Neuronal stem cell (in vitro differentiated cells): ENCODE measurements around the gene PDZRN3.

Source experiments
- DNase-seq: peaks from one replicate; pipeline ENCODE4 v3.0.0-alpha.2; 2013; ENCODE audit warnings: low spot score
- H2AFZ ChIP-seq: one replicate; pipeline ENCODE4 v1.6.1; 2013; ENCODE audit warnings: mild to moderate bottlenecking, low read length, inconsistent platforms
- H2AK5ac ChIP-seq: 2 replicates; pipeline ENCODE4 v1.6.1; 2013; ENCODE audit warnings: low read depth, mild to moderate bottlenecking, inconsistent platforms, low read length, moderate library complexity, mixed read lengths
- H2BK120ac ChIP-seq: 2 replicates; pipeline ENCODE4 v1.6.1; 2013; ENCODE audit warnings: low read depth, mild to moderate bottlenecking, inconsistent platforms, low read length, moderate library complexity, mixed read lengths
- H2BK12ac ChIP-seq: one replicate; pipeline ENCODE4 v1.6.1; 2013; ENCODE audit warnings: low read length, inconsistent platforms
- H2BK15ac ChIP-seq: 2 replicates; pipeline ENCODE4 v1.6.1; 2013; ENCODE audit warnings: mild to moderate bottlenecking, low read length, inconsistent platforms, mixed read lengths
- H2BK5ac ChIP-seq: one replicate; pipeline ENCODE4 v1.6.1; 2013; ENCODE audit warnings: inconsistent platforms, mild to moderate bottlenecking, low read length, moderate library complexity
- H3K14ac ChIP-seq: one replicate; pipeline ENCODE4 v1.6.1; 2013; ENCODE audit warnings: low read length, inconsistent platforms
- H3K18ac ChIP-seq: 2 replicates; pipeline ENCODE4 v1.6.1; 2013; ENCODE audit warnings: low read length, inconsistent platforms
- H3K23ac ChIP-seq: 2 replicates; pipeline ENCODE4 v1.6.1; 2013; ENCODE audit warnings: low read depth, mild to moderate bottlenecking, mixed read lengths, low read length, inconsistent platforms; ENCODE audit not compliant: poor library complexity
- H3K27ac ChIP-seq: replicated peaks from 3 replicates; pipeline ENCODE4 v1.5.1; 2013; ENCODE audit warnings: low read length, inconsistent platforms
- H3K27me3 ChIP-seq, 3 experiments: 2 replicates each; pipeline ENCODE4 v1.6.1; 2013; ENCODE audit warnings: low read length in 3 of 3, mild to moderate bottlenecking in 2 of 3, inconsistent platforms in 1 of 3, low read depth in 1 of 3, mixed read lengths in 1 of 3, moderate library complexity in 1 of 3; ENCODE audit not compliant: control insufficient read depth in 3 of 3, insufficient read depth in 3 of 3
- H3K36me3 ChIP-seq, 2 donors: replicated peaks in 1 of 2; 2 replicates each; pipeline ENCODE4 v1.6.1; 2013; ENCODE audit warnings: low read length in 2 of 2; ENCODE audit not compliant: control insufficient read depth in 2 of 2, insufficient read depth in 2 of 2
- H3K4ac ChIP-seq: 2 replicates; pipeline ENCODE4 v1.6.1; 2013; ENCODE audit warnings: inconsistent platforms, mild to moderate bottlenecking, low read length, moderate library complexity
- H3K4me1 ChIP-seq, 2 donors: 1 replicate in 1 of 2; 2 replicates in 1 of 2; pipeline ENCODE4 v1.6.1; 2013; ENCODE audit warnings: low read length in 2 of 2, low read depth in 1 of 2; ENCODE audit not compliant: control insufficient read depth in 2 of 2, insufficient read depth in 1 of 2
- H3K4me2 ChIP-seq: one replicate; pipeline ENCODE4 v1.6.1; 2013; ENCODE audit warnings: mild to moderate bottlenecking, low read length, inconsistent platforms; ENCODE audit not compliant: insufficient read depth, poor library complexity, severe bottlenecking
- H3K4me3 ChIP-seq, 2 donors: 2 replicates each; pipeline ENCODE4 v1.5.1; 2013; ENCODE audit warnings: low read length in 2 of 2, mild to moderate bottlenecking in 2 of 2, inconsistent platforms in 1 of 2, moderate library complexity in 1 of 2
- H3K79me1 ChIP-seq: one replicate; pipeline ENCODE4 v1.6.1; 2013; ENCODE audit warnings: low read depth, mild to moderate bottlenecking, inconsistent platforms, low read length, moderate library complexity
- H3K9ac ChIP-seq: one replicate; pipeline ENCODE4 v1.6.1; 2013; ENCODE audit warnings: mild to moderate bottlenecking, low read depth, low read length, inconsistent platforms; ENCODE audit not compliant: poor library complexity
- H3K9me3 ChIP-seq, 2 donors: replicated peaks in 1 of 2; 2 replicates each; pipeline versions ENCODE3 to v1.6.1; 2013; ENCODE audit warnings: low read length in 2 of 2, mild to moderate bottlenecking in 2 of 2, inconsistent platforms in 1 of 2, low read depth in 1 of 2, mixed read lengths in 1 of 2, moderate library complexity in 1 of 2; ENCODE audit not compliant: control insufficient read depth in 2 of 2, insufficient read depth in 1 of 2
- H4K8ac ChIP-seq: one replicate; pipeline ENCODE4 v1.6.1; 2013; ENCODE audit warnings: low read depth, mild to moderate bottlenecking, inconsistent platforms, low read length, moderate library complexity
- H4K91ac ChIP-seq: one replicate; pipeline ENCODE4 v1.6.1; 2013; ENCODE audit warnings: low read length, low read depth, mild to moderate bottlenecking, inconsistent platforms; ENCODE audit not compliant: poor library complexity
- WGBS, 2 donors: extraction: QIAGEN DNeasy Blood & Tissue Kit; methylation state at CpG; one replicate each; pipeline ENCODE4 v1.1.7; 2013; ENCODE audit warnings: missing lambda C conversion rate in 2 of 2, mixed read lengths in 1 of 2; ENCODE audit not compliant: insufficient read length in 2 of 2, insufficient replicate concordance in 1 of 2; ENCODE audit errors: extremely low coverage in 2 of 2; 5-methylcytosine and 5-hydroxymethylcytosine counted together

The PDZRN3 gene

GRCh38 chr3:73485877-73486330, 138.8 kb downstream of the PDZRN3 start:
- Histone ChIP-seq H3K79me1 (no peaks in the 10 kb centered on the region), H2AFZ (no peak overlapping the region), H2BK120ac (no peak overlapping the region), H3K18ac (no peak overlapping the region), H4K8ac (no peak overlapping the region), H2BK15ac (no peak overlapping the region), H4K91ac (no peak overlapping the region), H2BK12ac (no peak overlapping the region), H3K4ac (no peak overlapping the region), H3K4me2 (no peak overlapping the region), H2AK5ac (no peak overlapping the region), H3K23ac (no peak overlapping the region), H3K14ac (no peak overlapping the region), H3K9me3 (no peaks in the 10 kb centered on the region), H3K36me3 (no peaks in the 10 kb centered on the region), H2BK5ac (no peak overlapping the region), H3K9ac (no peak overlapping the region), H3K4me1 (peaks cover 6 to 12% of the 10 kb centered on the region in 2 donors), H3K4me3 (no peak overlapping the region), H3K27me3 (no peaks in the 10 kb centered on the region), H3K27ac (no peak overlapping the region)
- no peak for DNase-seq
- WGBS, 2 donors, result no CpG with 5 or more reads among the region's 4 CpGs

- no peak overlapping the region for H2BK15ac ChIP-seq
- H3K4me2 ChIP-seq, result no peak overlapping the region
- H3K23ac ChIP-seq, result no peak overlapping the region
- H3K79me1 ChIP-seq, result no peaks in the 10 kb centered on the region
- no peak overlapping the region for H2AFZ ChIP-seq
- DNase-seq, result no peak
- no peak overlapping the region for H2BK5ac ChIP-seq
- H3K4me3 ChIP-seq, result no peak overlapping the region
- no peak overlapping the region for H3K4ac ChIP-seq
- H2BK120ac ChIP-seq, result no peak overlapping the region
- no peak overlapping the region for H3K18ac ChIP-seq
- no peaks in the 10 kb centered on the region for H3K9me3 ChIP-seq
- H3K14ac ChIP-seq, result no peak overlapping the region
- H3K27me3 ChIP-seq, result no peaks in the 10 kb centered on the region
- WGBS, 2 donors, result no CpG with 5 or more reads among the region's 7 CpGs
- no peak overlapping the region for H4K91ac ChIP-seq
- H3K4me1 ChIP-seq, result peaks cover 6 to 12% of the 10 kb centered on the region in 2 donors
- H3K36me3 ChIP-seq, result no peaks in the 10 kb centered on the region
- no peak overlapping the region for H2AK5ac ChIP-seq
- no peak overlapping the region for H4K8ac ChIP-seq
- no peak overlapping the region for H3K9ac ChIP-seq
- no peak overlapping the region for H3K27ac ChIP-seq
- no peak overlapping the region for H2BK12ac ChIP-seq
Measured at GRCh38 chr3:73484656-73485248, 140.0 kb downstream of the PDZRN3 start.

GRCh38 chr3:73481888-73482287, 142.9 kb downstream of the PDZRN3 start:
- no peak overlapping the region for H3K9ac ChIP-seq
- no peak overlapping the region for H3K14ac ChIP-seq
- H2BK15ac ChIP-seq, result no peak overlapping the region
- no peak overlapping the region for H3K27ac ChIP-seq
- no peak overlapping the region for H3K4me2 ChIP-seq
- no peak overlapping the region for H3K18ac ChIP-seq
- no peaks in the 10 kb centered on the region for H3K27me3 ChIP-seq
- no peak overlapping the region for H3K4me3 ChIP-seq
- no peaks in the 10 kb centered on the region for H3K79me1 ChIP-seq
- H3K9me3 ChIP-seq, result peaks cover 0 to 1% of the 10 kb centered on the region in 2 donors
- H2BK5ac ChIP-seq, result no peak overlapping the region
- no peak overlapping the region for H3K4ac ChIP-seq
- no CpG with 5 or more reads among the region's 3 CpGs for WGBS, 2 donors
- no peak overlapping the region for H4K91ac ChIP-seq
- peaks cover 6 to 12% of the 10 kb centered on the region in 2 donors for H3K4me1 ChIP-seq
- no peak overlapping the region for H2BK120ac ChIP-seq
- no peak overlapping the region for H2AFZ ChIP-seq
- H3K36me3 ChIP-seq, result no peaks in the 10 kb centered on the region
- H4K8ac ChIP-seq, result no peak overlapping the region
- H3K23ac ChIP-seq, result no peak overlapping the region
- H2BK12ac ChIP-seq, result no peak overlapping the region
- no peak for DNase-seq
- H2AK5ac ChIP-seq, result no peak overlapping the region

GRCh38 chr3:73480187-73480672, 144.5 kb downstream of the PDZRN3 start:
- Histone ChIP-seq H4K91ac (no peak overlapping the region), H3K36me3 (peaks cover 0 to 4% of the 10 kb centered on the region in 2 donors), H3K9me3 (peaks cover 4 to 8% of the 10 kb centered on the region in 2 donors), H2BK120ac (no peak overlapping the region), H3K18ac (no peak overlapping the region), H3K14ac (no peak overlapping the region), H2BK5ac (no peak overlapping the region), H3K9ac (no peak overlapping the region), H2BK15ac (no peak overlapping the region), H3K79me1 (no peaks in the 10 kb centered on the region), H3K4me1 (peaks cover 4% of the 10 kb centered on the region in 2 donors), H2AK5ac (no peak overlapping the region), H2AFZ (no peak overlapping the region), H3K23ac (no peak overlapping the region), H4K8ac (no peak overlapping the region), H3K27me3 (no peaks in the 10 kb centered on the region), H2BK12ac (no peak overlapping the region), H3K27ac (no peak overlapping the region), H3K4me2 (no peak overlapping the region), H3K4ac (no peak overlapping the region), H3K4me3 (no peak overlapping the region)
- no peak for DNase-seq
- WGBS, 2 donors, result no CpG with 5 or more reads among the region's 3 CpGs
